Right renal cortex interstitium (tissue), 3 donors: ENCODE data around the gene SEC14L2. TPM values are rescaled to one million over a fixed set of nuclear protein-coding genes. Genes with fewer than 3 reads are reported as not detected.

Experiments used
- DNase-seq, 3 donors: peaks; one replicate each; pipeline ENCODE4 v3.0.0-alpha.2; 2013; ENCODE audit warnings: low read depth in 3 of 3, low spot score in 2 of 3
- polyA plus RNA-seq, 3 donors: library from polyadenylated mRNA; unstranded; fragments of 120-200 nt; gene quantifications; one replicate each; pipeline ENCODE4 v1.2.1, GENCODE V29; 2013; ENCODE audit not compliant: insufficient read length in 3 of 3

Gene SEC14L2
- polyA plus RNA-seq, 3 donors = 4.4 to 5.2 (median 5.0) TPM

GRCh38 chr22:30424534-30425326, 27.9 kb downstream of the SEC14L2 start:
- no peak for DNase-seq

- no peak for DNase-seq
These were observed 28.5 kb downstream of the SEC14L2 start for GRCh38 chr22:30425327-30425615.

- no peak for DNase-seq
These were observed 29.0 kb downstream of the SEC14L2 start, which contains the start of gene MTFP1 for GRCh38 chr22:30425616-30426387. Gene MTFP1, plus strand, starts transcription at chr22:30425768. Its CDS starts 112 bp downstream, at chr22:30425880.

GRCh38 chr22:30426388-30427353, 29.9 kb downstream of the SEC14L2 start:
- DNase-seq = peak in 1 of 3 donors; percentile 74

- DNase-seq = no peak
These were observed 31.1 kb downstream of the SEC14L2 start for GRCh38 chr22:30427871-30428270.

GRCh38 chr22:30429887-30430286, 33.1 kb downstream of the SEC14L2 start:
- no peak for DNase-seq

- DNase-seq = no peak
These were observed 34.1 kb downstream of the SEC14L2 start for GRCh38 chr22:30430933-30431332.

GRCh38 chr22:30432096-30432495, 35.3 kb downstream of the SEC14L2 start:
- DNase-seq = no peak

GRCh38 chr22:30432520-30432919, 35.7 kb downstream of the SEC14L2 start:
- DNase-seq = no peak

GRCh38 chr22:30433227-30433626, 36.4 kb downstream of the SEC14L2 start:
- DNase-seq = no peak

GRCh38 chr22:30433773-30434172, 37.0 kb downstream of the SEC14L2 start:
- no peak for DNase-seq

- DNase-seq = no peak
These were observed 38.0 kb downstream of the SEC14L2 start for GRCh38 chr22:30434843-30435242.

GRCh38 chr22:30435674-30436126, 38.9 kb downstream of the SEC14L2 start:
- DNase-seq = no peak

GRCh38 chr22:30436196-30436595, 39.4 kb downstream of the SEC14L2 start:
- DNase-seq = no peak

GRCh38 chr22:30438559-30438958, 41.7 kb downstream of the SEC14L2 start:
- no peak for DNase-seq

GRCh38 chr22:30439226-30439625, 42.4 kb downstream of the SEC14L2 start:
- no peak for DNase-seq

GRCh38 chr22:30439836-30440235, 43.0 kb downstream of the SEC14L2 start:
- DNase-seq = no peak

- no peak for DNase-seq
These were observed 44.3 kb downstream of the SEC14L2 start for GRCh38 chr22:30441088-30441487.

GRCh38 chr22:30444632-30445437, 48.0 kb downstream of the SEC14L2 start:
- DNase-seq = no peak
